ENCODE measurements around the gene USH2A.

The USH2A gene

DNA sequence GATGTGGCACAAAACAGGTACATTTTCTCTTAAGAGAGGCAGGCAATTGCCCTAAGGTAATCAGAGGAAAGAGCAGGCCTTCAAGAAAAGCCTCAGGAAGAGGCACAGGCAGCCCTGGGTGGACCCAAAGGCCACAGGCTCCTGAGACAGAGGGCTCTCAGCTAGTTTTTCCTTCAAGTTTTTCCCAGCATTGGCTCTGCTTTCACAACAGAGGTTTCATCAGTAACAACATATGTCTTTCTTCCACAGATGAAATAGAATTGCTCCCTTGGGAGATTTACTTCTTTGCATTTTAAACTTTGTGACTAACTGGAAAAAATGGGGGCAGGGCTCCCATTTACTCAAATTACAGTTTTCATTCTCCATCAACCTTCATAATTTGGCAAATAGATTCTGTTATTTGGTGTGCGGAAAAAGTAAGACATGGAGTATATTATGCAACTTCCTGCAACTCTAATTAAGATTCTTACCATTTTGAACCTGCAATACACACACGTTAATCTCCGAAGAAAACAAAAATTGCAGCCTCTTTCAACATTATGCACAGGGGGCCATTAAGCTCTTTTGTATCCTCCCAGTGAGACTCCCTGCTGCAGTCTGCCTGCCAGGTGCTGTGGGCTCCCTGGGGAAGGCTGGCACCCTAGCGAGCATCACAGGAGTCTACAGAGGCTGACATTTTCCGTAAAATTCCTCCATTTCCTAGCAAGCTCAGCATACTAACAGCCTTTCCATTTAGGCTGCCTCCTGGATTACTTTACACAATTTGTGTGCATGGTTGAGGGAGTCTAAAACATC lies 282.3 kb downstream of the USH2A start:
- DNase-seq (ENCODE audit: low read depth): peak; percentile 26

DNA sequence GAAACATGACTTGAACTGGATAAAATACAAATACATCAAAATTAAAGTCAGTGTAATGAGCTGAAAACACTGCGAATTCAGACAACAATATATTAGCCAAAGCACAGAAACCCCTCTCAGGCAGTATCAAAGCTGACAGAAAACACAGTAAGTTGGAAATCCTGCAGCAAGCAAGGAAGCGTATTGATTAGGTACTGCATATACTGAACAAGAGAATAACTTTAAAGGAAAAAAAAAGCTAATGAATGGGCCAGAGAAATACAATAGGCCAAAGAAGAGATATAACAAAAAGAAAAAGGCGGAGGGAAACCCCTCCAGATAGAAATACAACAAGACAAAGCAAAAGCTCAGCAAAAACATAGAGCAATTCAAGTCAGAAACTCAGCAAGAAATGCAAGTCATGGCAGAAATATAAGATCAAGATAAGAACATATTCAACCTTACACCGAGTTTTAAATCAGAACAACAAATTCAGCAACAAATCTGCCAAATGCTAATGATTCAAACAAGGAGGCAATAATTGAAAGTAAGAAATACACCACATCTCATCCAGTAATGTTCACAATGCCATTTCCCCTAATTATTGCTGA lies 299.0 kb downstream of the USH2A start:
- DNase-seq (ENCODE audit: low read depth): no peak

DNA sequence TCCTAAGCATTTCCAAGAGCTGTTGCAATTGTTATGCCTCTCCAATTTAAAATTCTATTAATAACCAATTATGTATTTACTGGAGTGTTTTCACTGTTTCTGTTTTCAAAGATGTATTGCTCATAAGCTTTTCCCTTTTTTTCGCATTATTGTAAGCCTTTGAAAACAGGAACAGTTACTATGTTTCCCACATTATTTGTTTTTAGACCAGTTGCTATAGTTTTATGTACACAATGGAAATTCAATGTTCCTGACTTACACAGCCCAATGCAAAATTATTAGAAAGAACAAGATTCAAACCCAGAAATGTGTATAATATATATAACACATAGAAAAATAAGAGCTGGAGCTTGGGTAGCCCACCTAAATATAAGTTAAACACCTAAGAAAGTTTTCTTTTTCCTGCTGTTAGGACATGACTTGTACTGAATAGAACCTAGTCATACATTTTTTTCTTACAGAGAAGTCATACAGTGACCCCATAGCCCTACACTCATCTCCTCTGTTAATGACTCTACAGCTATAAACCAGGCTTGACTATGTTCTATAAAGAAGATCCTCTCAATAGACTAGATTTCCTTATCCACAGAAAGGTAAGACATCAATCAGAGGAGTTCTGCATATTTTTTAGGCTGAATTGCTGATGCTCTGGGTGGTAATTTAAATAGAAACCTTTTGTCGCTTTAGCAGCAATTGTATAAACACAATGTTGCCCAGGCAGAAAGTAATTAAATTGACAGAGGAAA lies 299.6 kb downstream of the USH2A start:
- no peak for DNase-seq (ENCODE audit: low read depth)

DNA sequence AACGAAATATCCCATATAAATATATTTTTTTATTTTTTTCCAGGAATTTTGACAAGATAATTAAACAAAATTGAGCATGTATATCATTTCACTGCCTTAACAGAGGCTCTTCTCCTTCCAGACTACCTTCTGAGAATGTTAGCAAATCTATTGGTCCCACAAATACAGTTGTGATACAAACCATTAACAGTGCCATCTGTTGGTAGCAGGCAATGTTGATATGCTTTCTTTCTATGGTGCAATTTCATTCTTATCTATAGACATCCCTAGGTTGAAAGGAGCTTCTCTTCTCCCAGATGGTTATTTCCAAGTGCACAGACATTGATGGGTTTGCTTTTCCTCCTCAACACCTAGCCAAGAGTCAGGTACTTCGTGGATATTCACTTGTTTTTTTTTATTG lies 303.6 kb downstream of the USH2A start:
- peak; percentile 13 for DNase-seq (ENCODE audit: low read depth)

DNA sequence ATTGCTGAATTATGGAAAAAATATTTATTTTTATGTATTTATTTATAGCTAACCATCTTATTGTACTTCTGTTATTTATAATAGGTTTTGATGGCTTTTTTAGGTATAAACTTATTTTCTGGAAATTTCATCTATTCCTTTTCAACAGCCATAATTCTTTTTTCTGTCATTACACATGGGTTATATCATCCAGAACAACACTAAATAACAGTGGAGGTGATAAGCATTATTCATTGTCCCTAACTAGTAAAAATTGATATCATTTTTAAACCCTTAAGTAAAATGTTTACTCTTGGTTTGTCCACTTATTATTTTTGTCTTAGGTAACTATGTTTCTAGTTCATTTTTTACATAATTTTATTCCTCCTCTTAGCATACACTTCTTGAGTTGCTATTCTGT lies 309.1 kb downstream of the USH2A start:
- no peak for DNase-seq (ENCODE audit: low read depth)

DNA sequence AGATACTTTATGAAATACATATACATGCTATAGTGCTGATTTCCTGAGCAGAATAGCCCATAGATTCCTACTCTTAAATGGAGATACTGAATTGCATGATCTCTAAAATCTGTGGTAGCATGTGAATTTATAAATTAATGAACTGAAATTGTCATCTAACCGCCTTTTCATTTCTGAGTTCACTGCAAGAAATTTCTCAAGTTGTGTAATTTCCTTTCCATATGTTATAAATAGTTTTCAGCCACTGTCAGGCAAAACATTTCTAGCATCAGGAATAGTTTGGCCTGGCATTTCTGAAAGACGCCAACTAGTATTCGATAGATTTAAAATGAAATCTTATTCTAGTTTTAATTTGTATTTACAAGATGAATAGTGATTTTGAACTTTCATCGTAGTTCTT lies 310.1 kb downstream of the USH2A start:
- no peak for DNase-seq (ENCODE audit: low read depth)

DNA sequence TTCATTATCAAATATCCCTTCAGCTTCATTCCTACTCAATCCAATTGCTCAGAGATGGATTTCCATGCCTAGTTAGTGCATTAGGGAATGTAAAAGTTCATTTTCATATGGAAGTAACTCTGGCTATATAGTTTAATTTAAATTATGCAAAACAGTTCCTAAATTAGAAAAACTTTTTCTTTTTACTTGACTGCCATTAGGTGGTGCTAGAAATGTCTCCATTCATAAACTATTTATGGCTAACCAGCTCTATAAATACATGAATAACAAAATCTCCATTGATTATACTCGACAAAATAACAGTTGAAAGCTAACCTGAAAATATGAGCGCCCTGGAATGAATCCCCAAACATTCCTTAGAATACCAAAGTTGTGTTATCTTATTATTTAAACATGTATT lies 311.4 kb downstream of the USH2A start:
- no peak for DNase-seq (ENCODE audit: low read depth)

DNA sequence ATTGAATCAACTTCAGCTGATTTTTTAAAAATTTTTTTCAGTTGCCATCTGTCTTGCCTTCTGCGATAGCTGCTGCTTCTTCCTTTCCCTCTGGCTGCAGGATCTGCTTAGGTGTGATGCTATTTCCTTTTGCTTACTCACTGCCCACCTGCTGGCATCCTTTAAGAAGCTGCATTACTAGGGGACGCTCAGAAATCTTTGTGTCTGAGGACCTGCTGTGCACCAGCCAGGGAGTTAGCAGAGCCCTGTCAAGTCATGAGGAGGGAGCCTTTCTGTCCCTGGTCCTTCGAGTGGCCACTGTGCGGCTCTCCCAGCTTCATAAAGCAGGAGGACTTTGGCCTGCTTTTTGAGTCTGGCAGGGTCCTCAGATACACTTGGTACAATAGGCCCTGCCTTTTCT lies 327.8 kb downstream of the USH2A start:
- no peak for DNase-seq (ENCODE audit: low read depth)

DNA sequence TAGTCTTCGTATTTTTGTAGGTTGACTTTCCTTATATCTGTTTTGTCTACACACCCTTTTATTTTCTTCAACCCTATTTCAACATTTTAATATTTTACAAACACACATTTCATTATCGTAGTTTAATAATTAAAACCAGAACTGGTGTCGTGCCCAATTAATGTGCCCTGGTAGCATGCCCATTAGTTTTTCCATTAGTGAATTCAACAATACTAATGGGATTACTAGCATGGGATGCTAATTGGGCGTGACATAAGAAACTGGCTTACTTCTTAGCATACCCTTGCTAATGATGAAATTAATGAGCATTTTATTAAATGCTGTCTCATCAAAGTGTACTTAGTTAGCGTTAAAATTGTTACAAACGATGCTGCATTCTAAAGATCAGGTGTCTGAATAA lies 332.7 kb downstream of the USH2A start:
- DNase-seq (ENCODE audit: low read depth): no peak

DNA sequence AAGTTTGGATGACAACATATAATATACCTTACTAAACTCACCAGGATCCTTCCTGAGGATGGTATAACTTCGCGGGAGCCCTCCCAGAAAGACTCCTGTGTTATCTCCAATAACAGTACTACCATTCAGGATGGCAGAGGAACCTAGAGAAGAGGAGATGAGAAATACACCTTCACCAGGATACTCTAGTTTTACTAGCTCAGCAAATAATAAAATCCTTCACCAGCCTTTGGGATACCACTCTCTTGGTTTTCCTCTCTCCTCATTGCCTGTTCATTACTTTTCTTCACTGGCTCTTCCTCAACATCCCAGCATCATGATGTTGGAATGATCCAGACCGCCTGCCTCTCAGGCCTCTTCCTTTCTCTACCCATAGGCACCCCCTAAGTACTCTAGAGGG lies 336.6 kb downstream of the USH2A start:
- DNase-seq (ENCODE audit: low read depth): no peak

DNA sequence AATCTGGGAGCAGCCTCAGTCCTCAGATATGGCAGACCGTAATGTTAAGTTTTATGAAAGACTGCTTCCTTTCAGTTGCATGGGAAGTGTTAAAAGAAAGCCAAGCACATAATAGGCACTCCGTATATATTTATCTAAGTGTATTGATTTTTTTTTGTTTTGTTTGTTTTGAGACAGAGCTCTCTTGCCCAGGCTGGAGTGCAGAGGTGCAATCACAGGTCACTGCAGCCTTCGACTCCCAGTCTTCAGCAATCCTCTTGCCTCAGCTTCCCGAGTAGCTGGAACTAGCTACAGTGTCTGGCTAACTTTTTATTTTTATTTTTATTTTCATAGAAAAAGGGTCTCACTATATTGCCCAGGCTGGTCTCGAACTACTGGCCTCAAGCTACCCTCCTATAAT lies 341.8 kb downstream of the USH2A start:
- no peak for DNase-seq (ENCODE audit: low read depth)

DNA sequence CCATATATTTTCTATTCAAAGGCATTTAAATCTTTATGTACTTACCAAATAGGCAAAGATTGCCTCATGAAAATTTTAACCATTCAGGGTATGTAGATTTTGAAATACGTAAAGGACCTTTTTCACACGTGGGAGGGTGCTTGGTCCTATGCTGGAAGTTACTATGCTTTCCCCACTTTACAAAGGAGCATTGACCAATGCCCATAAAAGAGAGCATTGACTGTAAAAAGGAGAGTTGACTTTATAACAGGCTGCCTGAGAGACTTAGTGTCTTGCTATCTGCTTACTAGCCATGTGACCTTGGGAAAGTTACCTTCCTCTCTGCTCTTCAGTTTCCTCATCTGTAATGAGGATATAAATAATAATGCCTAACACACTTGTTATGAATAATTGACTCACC lies 346.5 kb downstream of the USH2A start:
- DNase-seq (ENCODE audit: low read depth): no peak

DNA sequence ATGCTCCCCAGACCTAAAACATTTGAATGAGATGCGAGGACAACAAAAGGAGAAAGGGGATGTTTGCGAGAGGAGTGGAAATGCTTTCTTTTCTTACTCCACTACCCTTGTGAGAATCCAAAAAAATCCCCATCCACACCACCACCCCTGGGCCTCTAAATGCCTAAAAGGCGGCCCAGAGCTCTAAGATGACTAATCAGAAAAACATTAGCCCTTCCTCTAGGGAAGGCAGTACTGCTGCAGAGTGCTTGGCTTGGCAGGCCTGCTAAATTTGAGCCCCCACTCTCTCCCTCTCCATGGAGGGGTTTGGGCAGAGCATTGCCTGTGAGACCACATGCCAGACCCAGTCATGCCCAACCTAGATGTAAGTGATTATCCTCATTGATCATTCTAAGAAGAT lies 347.9 kb downstream of the USH2A start:
- DNase-seq (ENCODE audit: low read depth): no peak

DNA sequence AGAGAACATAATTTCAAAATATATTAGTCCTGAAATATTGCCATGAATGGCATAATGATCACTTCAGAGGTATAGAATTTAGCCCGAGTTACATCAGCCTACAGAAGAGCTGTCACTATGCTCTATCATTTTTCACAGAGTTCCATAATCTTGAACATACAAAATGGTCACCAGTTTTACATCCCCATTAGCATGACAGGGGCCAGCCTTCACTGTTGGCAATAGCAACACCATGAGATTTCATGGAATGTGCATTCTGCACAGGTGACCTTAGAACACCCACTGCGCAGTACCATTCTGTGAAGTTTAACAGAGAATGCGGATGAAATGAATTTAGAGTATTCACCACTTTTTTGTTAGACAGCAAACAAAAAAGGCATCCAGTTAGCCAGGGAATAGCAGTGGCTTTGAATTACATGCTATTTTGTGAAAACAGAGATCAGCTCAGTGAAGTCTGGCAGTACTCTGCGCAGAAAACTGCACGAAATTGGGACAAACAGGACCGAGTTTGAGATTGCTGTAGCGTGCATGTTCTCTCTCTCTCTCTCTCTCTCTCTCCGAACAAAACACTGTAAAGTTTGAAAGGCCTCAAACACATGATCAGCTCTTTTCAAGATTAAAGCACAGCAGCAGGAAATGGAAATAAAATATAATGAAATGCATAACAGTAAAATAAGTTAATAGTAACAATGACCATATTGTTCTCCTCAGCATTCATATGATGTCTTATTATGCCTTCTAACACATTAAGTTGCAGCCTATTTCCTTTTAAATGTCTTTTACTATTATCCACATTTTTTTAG lies 349.3 kb downstream of the USH2A start:
- DNase-seq (ENCODE audit: low read depth): no peak

DNA sequence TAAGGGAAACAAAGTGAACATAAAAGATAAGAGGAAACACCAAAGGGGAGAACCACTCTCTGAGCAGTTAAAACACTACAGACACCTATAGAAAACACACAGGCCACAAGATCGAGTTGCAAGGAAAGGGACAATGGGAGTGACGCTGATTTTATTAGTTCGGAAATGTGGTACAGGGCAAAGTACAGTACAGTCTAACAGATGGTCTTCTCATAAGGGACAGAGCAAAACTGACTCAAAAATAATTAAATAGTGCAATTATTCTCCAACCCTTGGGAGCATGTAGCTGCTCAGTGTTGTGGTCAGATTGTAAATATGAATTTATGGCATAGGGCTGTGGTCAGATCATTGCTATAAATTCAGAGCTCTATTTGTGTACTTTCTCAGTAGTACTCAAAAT lies 352.0 kb downstream of the USH2A start:
- no peak for DNase-seq (ENCODE audit: low read depth)

DNA sequence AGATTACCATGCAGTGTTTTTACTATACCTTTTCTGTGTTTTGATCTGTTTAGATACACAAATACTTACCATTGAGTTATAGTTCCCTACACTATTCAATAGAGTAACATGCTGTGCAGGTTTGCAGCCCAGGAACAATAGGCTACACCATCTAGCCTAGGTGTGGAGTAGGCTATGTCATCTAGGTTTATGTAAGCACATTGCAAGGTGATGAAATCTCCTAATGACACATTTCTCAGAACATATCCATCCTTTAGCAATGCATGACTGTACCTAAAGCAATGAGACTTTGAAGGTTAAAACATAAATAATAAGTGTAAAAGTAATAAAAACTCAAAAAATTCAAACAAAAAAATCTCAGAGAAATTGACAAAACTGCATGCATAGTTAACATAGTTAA lies 358.6 kb downstream of the USH2A start:
- DNase-seq (ENCODE audit: low read depth): no peak

DNA sequence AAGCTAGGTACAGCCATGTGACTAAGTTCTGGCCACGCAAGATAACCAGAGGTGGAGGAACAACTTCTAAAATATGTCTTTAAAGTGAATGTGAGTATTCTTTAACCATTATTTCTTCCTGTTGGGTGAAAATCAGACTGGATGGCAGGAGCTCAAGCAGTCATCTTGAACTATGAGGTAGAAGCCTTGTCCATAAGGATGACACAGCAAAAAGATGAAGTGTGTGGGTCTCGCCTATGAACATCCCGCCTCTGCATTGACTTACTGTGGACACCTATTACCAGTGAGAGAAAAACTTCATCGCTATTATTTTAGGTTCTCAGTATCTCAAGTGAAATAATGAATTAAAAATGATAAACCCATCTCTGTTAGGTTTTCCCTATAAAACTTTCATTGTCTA lies 365.3 kb downstream of the USH2A start:
- no peak for DNase-seq (ENCODE audit: low read depth)

DNA sequence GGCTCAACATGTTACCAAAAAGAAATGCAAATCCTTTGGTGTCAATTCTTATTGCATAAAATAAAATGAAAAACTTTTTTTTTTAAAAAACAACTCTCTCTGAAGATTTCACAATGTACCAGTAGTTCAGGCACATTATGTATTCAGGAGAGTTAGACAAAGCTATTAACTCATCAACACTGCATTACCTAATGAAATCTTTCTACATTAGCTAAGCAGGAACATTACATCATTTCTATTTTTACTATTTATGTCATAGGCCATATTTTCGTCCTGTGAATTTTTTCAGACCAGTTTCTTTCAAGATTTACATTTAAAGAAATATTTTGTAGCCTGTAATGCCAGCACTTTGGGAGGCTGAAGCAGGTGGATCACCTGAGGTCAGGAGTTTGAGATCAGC lies 366.2 kb downstream of the USH2A start:
- no peak for DNase-seq (ENCODE audit: low read depth)

DNA sequence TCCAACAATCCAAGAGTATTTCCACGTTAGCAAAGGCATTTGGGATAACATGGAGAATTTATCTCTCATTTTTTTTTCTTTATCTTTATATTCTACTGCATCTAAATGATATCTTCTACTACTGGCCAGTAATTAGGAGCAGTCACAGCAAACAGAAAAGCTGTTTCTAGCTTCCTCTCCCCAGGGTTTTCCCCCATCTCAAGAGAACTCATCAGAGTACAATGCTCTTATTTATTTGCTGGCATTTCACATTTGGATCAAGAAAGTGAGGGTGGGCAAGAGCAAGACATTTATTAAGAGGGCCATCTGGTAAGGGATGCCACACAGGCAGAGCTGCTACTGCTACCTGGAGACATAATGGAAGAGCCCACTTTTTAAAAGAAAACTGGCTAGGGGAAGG lies 368.2 kb downstream of the USH2A start:
- DNase-seq (ENCODE audit: low read depth): no peak

DNA sequence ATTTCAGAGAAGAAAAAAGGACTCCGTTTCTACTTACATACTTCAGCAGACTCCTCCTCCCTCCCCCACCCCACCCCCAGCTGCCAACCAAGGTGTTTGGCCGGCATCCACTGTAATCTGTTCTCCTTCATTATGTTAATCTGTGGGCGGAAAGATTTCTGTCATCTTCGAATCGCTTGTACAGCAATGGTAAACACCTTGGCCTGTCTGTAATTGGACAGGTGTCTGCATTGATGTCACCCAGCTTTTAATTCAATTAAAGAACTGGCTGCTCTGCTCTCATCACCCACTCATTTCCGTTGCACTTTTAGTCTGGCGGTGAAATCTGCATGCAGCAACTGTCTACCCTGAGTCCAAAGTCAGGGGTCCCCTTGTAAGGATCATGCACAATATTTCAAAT lies 368.6 kb downstream of the USH2A start:
- no peak for DNase-seq (ENCODE audit: low read depth)

DNA sequence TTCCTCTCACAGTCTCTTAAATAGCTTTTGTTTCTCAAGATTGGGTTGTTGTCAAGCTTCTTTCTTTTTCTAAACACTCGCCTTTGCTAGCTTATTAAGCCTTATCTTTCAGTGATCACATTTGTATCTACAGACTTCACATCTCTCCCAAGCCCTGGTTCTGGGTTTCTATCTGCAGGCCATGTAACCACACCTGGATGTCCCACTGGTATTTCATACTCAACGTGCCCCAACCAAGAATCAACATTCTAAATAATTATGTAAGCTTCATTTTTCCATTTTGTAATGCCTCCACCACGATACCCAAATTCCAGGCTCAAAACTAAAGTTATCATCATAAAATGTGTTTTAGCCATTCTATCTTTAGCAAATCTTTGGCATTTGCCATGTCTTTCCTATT lies 372.2 kb downstream of the USH2A start:
- DNase-seq (ENCODE audit: low read depth): no peak

DNA sequence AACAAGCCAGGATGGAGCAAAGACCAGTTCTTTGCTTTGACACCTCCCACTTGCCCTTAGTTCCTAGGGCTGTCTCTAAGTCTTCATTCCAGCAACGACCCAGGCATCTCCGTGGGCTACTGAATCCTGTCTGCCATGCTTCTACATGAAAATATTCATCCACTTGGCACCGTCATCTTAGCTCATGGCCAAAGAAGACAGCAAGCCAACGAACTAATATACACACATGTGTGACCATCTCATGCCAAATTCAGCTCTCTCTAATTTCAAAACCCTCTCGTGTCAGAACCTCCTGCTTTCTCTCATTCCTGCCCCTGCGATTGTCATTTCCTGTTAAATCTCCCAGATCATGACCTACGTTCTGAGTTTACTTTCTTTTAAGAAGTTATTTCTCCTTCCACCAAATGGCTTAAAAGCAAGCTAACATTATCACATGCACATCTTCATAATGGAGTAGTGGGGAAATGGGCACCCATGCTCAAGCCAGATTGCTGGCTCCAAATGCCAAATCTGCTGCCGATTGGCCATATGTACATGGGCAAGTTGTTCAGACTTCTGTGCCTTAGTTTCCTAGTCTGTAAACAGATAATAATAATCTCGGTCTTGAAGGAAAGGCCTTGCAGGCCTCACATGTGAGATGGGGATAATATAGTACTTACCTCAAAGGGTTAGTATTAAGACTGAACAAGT lies 373.4 kb downstream of the USH2A start:
- no peak for DNase-seq (ENCODE audit: low read depth)
